OCI-LY1 (cell line): ENCODE measurements around the gene TSPAN2.

Source experiments
- CTCF ChIP-seq: fragments of 200-600 bp; sonication (generic), shearing (Covaris generic); IDR thresholded peaks from 2 replicates; pipeline ENCODE4 v1.5.1; 2017; ENCODE audit warnings: mild to moderate bottlenecking, antibody characterized with exemption, low read length, moderate library complexity, mixed read lengths
- EZH2 ChIP-seq: fragments of 200-600 bp; sonication (generic), shearing (Covaris generic); IDR thresholded peaks from 2 replicates; pipeline ENCODE4 v1.8.0; 2017; ENCODE audit warnings: borderline replicate concordance, mixed run types, mild to moderate bottlenecking, antibody characterized with exemption, low read length, moderate library complexity, mixed read lengths

DNA sequence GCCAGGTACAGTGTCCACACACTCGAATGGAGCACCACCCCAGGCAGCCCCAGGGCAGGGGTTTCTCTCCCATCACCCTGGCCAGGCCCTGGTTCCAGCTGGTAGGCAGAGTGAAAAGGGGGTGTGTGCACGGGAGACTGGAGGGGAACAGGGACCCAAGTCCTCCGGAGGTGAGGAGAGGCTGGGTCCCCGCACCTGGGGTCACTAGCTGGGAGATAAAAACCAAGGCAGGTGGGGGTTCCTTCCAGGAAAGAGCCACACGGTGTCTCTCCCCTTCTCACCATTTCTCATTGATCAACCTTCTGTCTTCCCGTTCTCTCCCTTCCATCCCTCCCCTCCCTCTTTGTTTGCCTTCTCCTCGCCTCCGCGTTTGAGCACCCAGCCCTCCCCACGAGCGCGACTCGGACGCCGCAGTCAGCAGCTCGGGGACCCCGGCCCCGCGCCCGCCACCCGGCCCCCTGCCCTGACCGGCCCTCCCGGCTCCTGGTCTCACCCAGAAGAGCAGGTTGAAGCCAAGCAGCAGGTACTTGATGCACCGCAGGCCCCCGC is 358 bp downstream of the TSPAN2 start:
- no peak for TF ChIP-seq CTCF
- no peak for TF ChIP-seq EZH2
